AML-193 (cell line): ENCODE data around the gene TTC9B.

Experiments
- DNase-seq, 2 experiments: peaks; one replicate each; lab custom pipeline; 2025; lab: John Stamatoyannopoulos, UW

TTC9B gene

DNA sequence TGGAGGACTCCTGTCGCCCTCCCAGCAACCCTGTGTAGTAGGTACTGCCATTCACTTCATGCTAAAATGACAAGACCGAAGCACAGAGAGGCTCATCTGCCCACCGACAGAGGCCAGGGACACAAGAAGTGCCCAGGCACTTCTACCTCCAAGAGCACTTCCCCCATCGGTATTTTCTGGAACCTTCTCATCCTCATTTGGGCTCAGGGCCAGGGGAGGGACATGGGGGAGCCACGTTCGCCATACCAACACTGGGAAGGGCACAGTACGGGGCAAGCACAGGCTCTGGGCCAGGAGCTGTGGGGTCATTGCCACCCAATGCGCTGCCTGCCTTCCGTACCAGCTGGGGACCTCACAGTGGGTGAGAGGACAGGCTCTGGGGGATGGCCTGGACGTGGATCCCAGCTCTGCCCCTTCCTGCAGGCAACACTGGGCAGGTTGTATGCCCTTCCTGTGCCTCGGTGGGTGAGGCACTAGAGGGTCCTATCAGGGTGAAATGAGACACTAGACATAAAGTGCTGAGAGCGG, 29.6 kb upstream of the TTC9B start:
- DNase-seq = no peak

DNA sequence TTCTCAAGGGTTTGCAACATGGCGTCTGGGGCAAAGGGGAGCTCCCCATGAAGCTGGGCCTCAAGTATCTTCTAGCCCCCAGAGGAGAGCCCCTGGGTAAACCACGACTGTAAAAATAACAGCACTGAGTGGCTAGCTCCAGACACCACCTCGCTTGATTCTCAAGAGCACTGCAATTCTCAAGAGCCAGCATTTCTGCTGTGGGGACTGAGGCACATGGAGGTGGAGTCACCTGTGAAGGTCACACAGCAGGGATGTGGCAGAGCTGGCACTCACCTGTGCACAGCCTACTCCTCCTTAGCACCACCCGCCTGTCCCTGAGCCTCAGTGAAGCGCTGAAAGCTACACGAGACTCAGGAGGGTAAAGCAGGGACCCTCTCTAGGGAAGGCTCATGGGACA, 29.0 kb upstream of the TTC9B start:
- no peak for DNase-seq

- DNase-seq = no peak
These were observed 28.3 kb upstream of the TTC9B start for GRCh38 chr19:40246292-40247073.

GRCh38 chr19:40245506-40246128, 27.4 kb upstream of the TTC9B start:
- DNase-seq = no peak

- no peak for DNase-seq
These were observed 26.6 kb upstream of the TTC9B start for GRCh38 chr19:40244579-40245317.

GRCh38 chr19:40243181-40243580, 25.0 kb upstream of the TTC9B start:
- DNase-seq = no peak

DNA sequence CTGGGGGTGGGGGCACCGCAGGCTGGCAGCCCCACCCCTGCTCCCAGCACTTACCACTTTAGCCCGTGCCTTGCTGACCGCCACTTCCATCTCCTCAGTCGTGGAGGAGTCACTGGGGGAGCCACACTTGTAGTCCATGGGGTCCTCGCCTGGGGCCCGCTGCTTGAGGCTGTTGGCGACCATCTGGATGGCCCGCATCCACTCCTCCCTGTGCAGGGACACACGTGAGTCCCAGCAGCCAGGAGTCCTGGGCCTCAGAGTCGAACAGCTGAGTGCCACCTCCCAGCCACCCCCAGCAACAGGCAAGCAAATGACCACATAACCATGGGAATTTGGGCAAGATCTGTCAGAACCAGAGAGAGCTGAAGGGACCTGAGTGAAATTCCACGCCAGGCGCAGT, 24.3 kb upstream of the TTC9B start:
- no peak for DNase-seq

- DNase-seq = no peak
These were observed 23.7 kb upstream of the TTC9B start for GRCh38 chr19:40241809-40242384.

GRCh38 chr19:40241125-40241808, 23.1 kb upstream of the TTC9B start:
- DNase-seq = no peak

GRCh38 chr19:40240332-40240731, 22.1 kb upstream of the TTC9B start:
- no peak for DNase-seq

- no peak for DNase-seq
These were observed 21.4 kb upstream of the TTC9B start for GRCh38 chr19:40239415-40240226.

DNA sequence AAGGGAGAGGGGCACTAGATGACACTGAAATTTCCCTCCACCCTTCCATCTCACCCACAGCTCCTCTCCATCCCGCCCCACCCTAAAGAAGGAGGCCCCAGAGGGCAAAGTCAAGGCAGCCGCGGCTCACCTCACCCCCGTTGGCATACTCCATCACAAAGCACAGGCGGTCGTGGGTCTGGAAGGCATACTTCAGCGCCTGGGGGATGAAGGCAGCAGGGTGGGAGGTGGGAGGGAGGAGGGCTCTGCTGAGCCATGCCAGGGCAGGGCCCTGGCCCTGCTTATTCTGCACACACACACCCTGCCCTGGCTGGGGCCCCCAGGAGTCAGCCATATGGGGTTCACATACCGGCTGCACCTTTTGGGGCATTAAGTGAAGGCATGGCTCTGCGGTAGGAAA, 20.6 kb upstream of the TTC9B start:
- DNase-seq = no peak

GRCh38 chr19:40237791-40238190, 19.6 kb upstream of the TTC9B start:
- DNase-seq = no peak

DNA sequence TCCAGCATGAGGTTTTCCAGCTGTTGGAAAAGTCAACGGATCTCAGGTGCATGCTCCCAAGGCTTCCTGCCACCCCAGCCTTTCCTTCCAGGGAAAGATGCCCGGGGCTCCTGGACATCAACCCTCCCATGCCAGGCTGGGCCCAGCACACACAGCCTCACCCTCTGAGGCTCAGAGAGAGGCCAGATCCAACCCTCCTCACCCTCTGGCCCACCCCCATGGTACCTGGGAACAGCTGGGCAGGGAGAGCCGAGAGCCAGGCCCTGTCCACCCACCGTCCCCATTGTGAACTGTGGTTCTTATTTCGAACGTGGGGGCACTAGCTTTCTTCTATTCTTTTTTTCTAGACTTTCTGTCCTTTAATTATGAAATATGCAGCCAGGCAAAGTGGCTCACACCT, 18.2 kb upstream of the TTC9B start:
- DNase-seq = no peak

- no peak for DNase-seq
These were observed 17.8 kb upstream of the TTC9B start for GRCh38 chr19:40236026-40236355.

DNA sequence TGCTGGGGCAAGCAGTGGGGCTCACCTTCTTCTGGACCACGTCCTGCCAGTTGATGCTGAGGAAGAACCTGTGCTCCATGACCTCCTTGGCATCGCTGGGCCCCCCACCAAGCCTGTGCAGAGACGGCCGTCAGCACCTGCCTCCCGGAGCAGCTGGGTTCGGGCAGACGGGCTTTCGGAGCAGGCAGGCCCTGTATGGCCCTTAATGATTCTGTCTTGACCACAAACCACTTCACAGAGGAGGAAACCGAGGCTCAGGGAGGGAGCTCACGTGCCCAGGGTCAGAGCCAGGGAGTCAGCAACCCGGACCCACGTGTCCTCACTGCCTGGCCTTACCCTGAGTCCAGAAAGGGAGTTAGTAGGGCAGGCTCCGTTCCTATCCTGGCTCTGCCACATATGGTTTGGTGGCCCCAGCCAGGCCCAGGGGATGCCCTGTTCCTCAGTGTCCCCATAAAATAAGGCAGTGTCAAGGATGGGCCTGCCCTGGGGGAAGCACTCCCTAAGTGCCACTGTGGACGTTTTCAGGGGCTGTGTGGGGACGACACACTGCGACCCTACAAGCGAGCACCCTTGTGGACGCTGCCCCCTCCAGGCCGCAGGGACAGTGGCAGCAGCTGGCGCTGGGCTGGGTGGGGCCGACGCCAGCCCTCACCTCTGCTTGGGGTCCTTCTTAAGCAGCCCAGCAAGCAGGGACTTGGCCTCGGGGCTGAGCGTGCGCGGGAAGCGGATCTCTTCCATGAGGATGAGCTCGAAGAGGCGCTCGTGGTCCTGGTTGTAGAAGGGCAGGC, 17.2 kb upstream of the TTC9B start:
- no peak for DNase-seq

DNA sequence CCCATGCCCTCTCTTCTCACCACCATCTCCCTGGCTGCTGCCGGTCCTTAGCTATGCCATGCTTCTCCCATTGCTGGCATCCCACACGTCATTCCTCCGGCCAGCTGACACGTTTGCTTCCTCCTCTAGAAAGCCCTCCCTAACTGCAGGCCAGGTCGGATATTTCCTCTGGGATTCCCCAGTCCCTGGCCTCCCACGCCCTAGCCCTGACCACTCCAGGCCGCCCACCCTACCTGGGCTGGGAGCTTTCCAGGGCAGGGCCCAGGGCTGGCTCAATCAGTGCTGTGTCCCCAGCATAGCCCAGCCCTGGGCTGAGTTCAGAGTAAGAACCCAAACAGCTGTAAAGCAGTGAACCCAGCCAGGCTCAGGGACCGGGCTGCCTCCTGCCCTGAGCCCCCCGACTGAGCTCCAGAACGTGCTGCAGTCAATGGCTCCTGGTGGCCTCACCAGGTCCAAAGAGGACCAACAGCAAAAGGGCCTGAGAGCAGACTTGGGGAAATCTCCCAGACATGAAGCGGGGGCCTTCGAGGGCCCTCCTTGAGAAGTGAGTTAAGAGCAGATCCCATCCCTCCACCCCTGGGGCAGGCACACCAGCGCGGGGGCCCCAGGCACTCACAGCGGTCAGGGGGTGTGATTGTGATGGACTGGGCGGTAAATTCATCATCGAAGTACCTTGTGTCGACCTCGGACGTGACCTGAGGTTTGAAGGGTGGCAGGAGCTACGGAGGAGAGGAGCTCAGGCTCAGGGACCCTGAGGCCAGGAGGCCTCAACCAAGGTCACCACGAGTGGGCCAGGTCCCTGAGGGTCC, 16.4 kb upstream of the TTC9B start:
- DNase-seq = no peak

DNA sequence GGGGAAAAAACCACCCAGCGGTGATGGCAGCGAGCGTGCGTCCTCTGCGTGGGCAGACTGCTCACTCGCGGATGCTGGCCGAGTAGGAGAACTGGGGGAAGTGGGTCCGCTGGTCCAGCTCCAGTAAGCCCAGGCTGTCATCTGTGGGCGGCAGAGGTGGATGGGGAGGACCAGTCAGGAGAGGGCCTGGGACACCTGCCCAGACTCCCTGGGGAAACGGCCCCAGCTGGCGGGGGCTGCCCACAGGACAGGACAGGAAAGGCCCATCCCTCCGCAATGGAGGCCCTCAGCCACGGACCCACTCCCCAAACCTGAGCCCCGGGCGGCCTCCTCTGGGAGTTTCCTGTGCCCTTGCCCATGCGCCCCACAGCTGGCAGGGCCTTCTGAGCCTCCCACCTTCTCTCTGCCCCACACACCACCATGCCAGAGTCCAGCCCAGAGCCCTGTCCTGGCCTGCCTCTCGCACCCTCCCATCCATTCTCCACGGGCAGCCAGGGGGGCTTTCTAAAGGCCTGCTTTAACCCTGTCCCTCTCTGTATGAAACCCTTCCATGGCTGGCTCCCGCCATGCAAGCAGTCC, 15.7 kb upstream of the TTC9B start:
- no peak for DNase-seq
